GM23338 (cell line): Measurements from ENCODE around the gene LRRC47. TPM values are rescaled to one million over a fixed set of nuclear protein-coding genes. Genes with fewer than 3 reads are reported as not detected.

Experiments
- ATAC-seq: fragments of 200-7000 bp; cut with Tn5 transposase; 3 replicates; pipeline ENCODE4 v1.9.1; 2020
- DNase-seq: peaks from one replicate; pipeline ENCODE4 v3.0.0-alpha.2; 2015; ENCODE audit warnings: low spot score
- H2AFZ ChIP-seq: fragments of 200-600 bp; sonication (generic); 2 replicates; pipeline ENCODE4 v1.8.0; 2016; ENCODE audit warnings: antibody characterized with exemption, mild to moderate bottlenecking, moderate library complexity
- H3F3A ChIP-seq: fragments of 200-600 bp; sonication (generic); replicated peaks from 2 replicates; pipeline ENCODE4 v1.8.0; 2017; ENCODE audit warnings: antibody characterized with exemption, mixed run types, low read depth
- H3K27ac ChIP-seq: fragments of 200-600 bp; sonication (generic); 2 replicates; pipeline ENCODE4 v1.6.1; 2016; ENCODE audit warnings: low read depth
- H3K27me3 ChIP-seq: fragments of 200-600 bp; sonication (generic); 2 replicates; pipeline ENCODE4 v1.8.0; 2016; ENCODE audit warnings: mild to moderate bottlenecking, mixed run types, moderate library complexity; ENCODE audit not compliant: insufficient read depth
- H3K36me3 ChIP-seq: fragments of 200-600 bp; sonication (generic); 2 replicates; pipeline ENCODE4 v1.8.0; 2016; ENCODE audit warnings: mild to moderate bottlenecking; ENCODE audit not compliant: insufficient read depth
- H3K4me1 ChIP-seq: fragments of 200-600 bp; sonication (generic); 2 replicates; pipeline ENCODE4 v1.8.0; 2016; ENCODE audit warnings: mild to moderate bottlenecking, moderate library complexity; ENCODE audit not compliant: insufficient read depth
- H3K4me2 ChIP-seq: fragments of 200-600 bp; sonication (generic); 2 replicates; pipeline ENCODE4 v1.7.1; 2017; ENCODE audit warnings: mixed run types
- H3K4me3 ChIP-seq: fragments of 200-600 bp; sonication (generic); 2 replicates; pipeline ENCODE4 v1.6.1; 2016; ENCODE audit warnings: mixed run types
- H3K79me2 ChIP-seq: fragments of 200-600 bp; sonication (generic); replicated peaks from 2 replicates; pipeline ENCODE4 v1.8.0; 2017; ENCODE audit warnings: mild to moderate bottlenecking; ENCODE audit not compliant: insufficient read depth
- H3K9me2 ChIP-seq: fragments of 200-600 bp; sonication (generic); 2 replicates; pipeline ENCODE4 v1.8.0; 2017; ENCODE audit not compliant: insufficient read depth
- H4K20me1 ChIP-seq: fragments of 200-600 bp; sonication (generic); replicated peaks from 2 replicates; pipeline ENCODE4 v1.8.0; 2017; ENCODE audit warnings: mild to moderate bottlenecking; ENCODE audit not compliant: insufficient read depth
- H3K27ac Mint-ChIP-seq: 2 replicates; pipeline ENCODE4 v1.8.0; 2020; ENCODE audit warnings: inconsistent platforms, mild to moderate bottlenecking, moderate library complexity, mixed read lengths
- H3K27me3 Mint-ChIP-seq: 3 replicates; pipeline ENCODE4 v1.8.0; 2022; ENCODE audit warnings: low read depth, mild to moderate bottlenecking, moderate library complexity, mixed read lengths, inconsistent platforms; ENCODE audit not compliant: insufficient read depth, poor library complexity
- H3K36me3 Mint-ChIP-seq: 3 replicates; pipeline ENCODE4 v1.8.0; 2021; ENCODE audit warnings: low read depth, mild to moderate bottlenecking, inconsistent platforms, moderate library complexity, mixed read lengths
- H3K4me1 Mint-ChIP-seq: 3 replicates; pipeline ENCODE4 v1.8.0; 2020; ENCODE audit warnings: mild to moderate bottlenecking, inconsistent platforms, mixed read lengths
- H3K4me3 Mint-ChIP-seq: 3 replicates; pipeline ENCODE4 v1.8.0; 2021; ENCODE audit warnings: moderate library complexity, mild to moderate bottlenecking, inconsistent platforms, mixed read lengths
- H3K9me3 Mint-ChIP-seq: 3 replicates; pipeline ENCODE4 v1.8.0; 2020; ENCODE audit warnings: moderate library complexity, mild to moderate bottlenecking, inconsistent platforms, mixed read lengths
- CREB1 ChIP-seq: fragments of 250-450 bp; sonication (Bioruptor Pico); IDR thresholded peaks from 2 replicates; pipeline ENCODE4 v1.5.0; 2020; ENCODE audit warnings: low read depth, mild to moderate bottlenecking, moderate library complexity
- CTCF ChIP-seq, 2 experiments: fragments of 200-600 bp in 1 of 2; sonication (generic) in 1 of 2; conservative IDR thresholded peaks; 2 replicates each; pipeline versions ENCODE4 v1.5.1 to v1.6.1; 2016 to 2017; ENCODE audit warnings: antibody characterized with exemption in 2 of 2, low read depth in 2 of 2, mild to moderate bottlenecking in 2 of 2, moderate library complexity in 1 of 2
- ETS1 ChIP-seq: IDR thresholded peaks from 2 replicates; pipeline ENCODE4 v1.6.1; 2016; ENCODE audit warnings: antibody characterized with exemption
- EZH2 ChIP-seq: fragments of 200-600 bp; sonication (generic); IDR thresholded peaks from one replicate; pipeline ENCODE4 v1.8.0; 2017; ENCODE audit warnings: antibody characterized with exemption, mild to moderate bottlenecking, low read depth; ENCODE audit not compliant: unreplicated experiment
- EZH2phosphoT487 ChIP-seq: fragments of 200-600 bp; sonication (generic); IDR thresholded peaks from one replicate; pipeline ENCODE4 v1.8.1; 2018; ENCODE audit warnings: antibody characterized with exemption; ENCODE audit not compliant: unreplicated experiment
- JUNB ChIP-seq: IDR thresholded peaks from one replicate; pipeline ENCODE4 v1.6.1; 2016; ENCODE audit warnings: antibody characterized with exemption; ENCODE audit not compliant: unreplicated experiment
- NANOG ChIP-seq: IDR thresholded peaks from 2 replicates; pipeline ENCODE4 v1.6.1; 2016; ENCODE audit warnings: antibody characterized with exemption, borderline replicate concordance
- POLR2AphosphoS5 ChIP-seq: IDR thresholded peaks from 2 replicates; pipeline ENCODE4 v1.6.1; 2016; ENCODE audit warnings: antibody characterized with exemption, low read depth
- REST ChIP-seq: IDR thresholded peaks from one replicate; pipeline ENCODE4 v1.6.1; 2018; ENCODE audit warnings: antibody characterized with exemption; ENCODE audit not compliant: unreplicated experiment
- STAT1 ChIP-seq: IDR thresholded peaks from one replicate; pipeline ENCODE4 v1.6.1; 2016; ENCODE audit warnings: antibody characterized with exemption; ENCODE audit not compliant: unreplicated experiment
- ZNF331 ChIP-seq: fragments of 250-450 bp; sonication (Bioruptor Pico); IDR thresholded peaks from 2 replicates; pipeline ENCODE4 v1.5.0; 2020; ENCODE audit warnings: low read depth, mild to moderate bottlenecking, moderate library complexity
- ZNF462 ChIP-seq: fragments of 250-450 bp; sonication (Bioruptor Pico); IDR thresholded peaks from 2 replicates; pipeline ENCODE4 v1.5.0; 2020; ENCODE audit warnings: mild to moderate bottlenecking, moderate library complexity
- polyA plus RNA-seq: library from polyadenylated mRNA; unstranded; fragments of >200 nt; fragmentation: Nextera tagmentation; extraction: Ambion mirVana; gene quantifications from 2 replicates; pipeline ENCODE4 v1.2.1, GENCODE V29; 2016
- total RNA-seq: library from RNA; depleted of rRNA; stranded (reverse); fragments of >200 nt; shearing (Covaris generic); gene quantifications from 2 replicates; pipeline ENCODE4 v1.2.3, GENCODE V29; 2014

The LRRC47 gene
- total and polyA plus RNA-seq, 2 experiments from 2014 or later = 15.8 to 76.8 TPM

- Mint-ChIP-seq H3K4me1 (peaks cover 13% of the 10 kb centered on the region), H3K27ac (no peak overlapping the region), H3K36me3 (peaks cover 24% of the 10 kb centered on the region), H3K27me3 (peaks cover 14% of the 10 kb centered on the region), H3K9me3 (no peaks in the 10 kb centered on the region; the same call in 2 of the 3 replicates), H3K4me3 (no peak overlapping the region)
- Histone ChIP-seq H3K4me3 (no peak overlapping the region), H3K36me3 (peaks cover 11% of the 10 kb centered on the region), H3K27ac (no peak overlapping the region), H3K79me2 (no peaks in the 10 kb centered on the region), H2AFZ (no peak overlapping the region), H4K20me1 (peaks cover 6% of the 10 kb centered on the region), H3F3A (peaks cover 6% of the 10 kb centered on the region; the same call in 1 of the 2 replicates), H3K9me2 (no peaks in the 10 kb centered on the region), H3K4me2 (no peak overlapping the region), H3K27me3 (no peaks in the 10 kb centered on the region), H3K4me1 (peaks cover 11% of the 10 kb centered on the region; the same call in 1 of the 2 replicates)
- ATAC-seq (no peak), DNase-seq (no peak)
- TF ChIP-seq EZH2phosphoT487 = no peak
- TF ChIP-seq ZNF462 (CRISPR knock-in tag) = no peak
- TF ChIP-seq CREB1 (CRISPR knock-in tag) = no peak
- no peak for TF ChIP-seq ZNF331 (CRISPR knock-in tag)
- no peak for TF ChIP-seq POLR2AphosphoS5
- TF ChIP-seq CTCF (conservative IDR thresholded peaks at IDR 0.05; ENCODE audit: low read depth in 2 of 2) = no peak
- TF ChIP-seq EZH2 = no peak
- TF ChIP-seq ETS1 = no peak
- TF ChIP-seq NANOG = no peak
- no peak for TF ChIP-seq REST
- TF ChIP-seq JUNB = no peak
- TF ChIP-seq STAT1 = no peak
These were observed 19.9 kb downstream of the LRRC47 start for GRCh38 chr1:3776231-3776961.
